Mesenchymal stem cell (in vitro differentiated cells and primary cell): ENCODE data around the gene GARIN5A.

ENCODE experiments used
- DNase-seq: peaks from one replicate; pipeline ENCODE4 v3.0.0-alpha.2; 2013
- H2AFZ ChIP-seq: one replicate; pipeline ENCODE4 v1.6.1; 2013; ENCODE audit warnings: low read depth, mild to moderate bottlenecking, control low read depth, inconsistent platforms, low read length, moderate library complexity
- H2AK5ac ChIP-seq: 2 replicates; pipeline ENCODE4 v1.6.1; 2013; ENCODE audit warnings: low read length, moderate library complexity, mild to moderate bottlenecking, inconsistent platforms; ENCODE audit not compliant: severe bottlenecking
- H2BK120ac ChIP-seq: one replicate; pipeline ENCODE4 v1.6.1; 2013; ENCODE audit warnings: low read depth, mild to moderate bottlenecking, inconsistent platforms, low read length, moderate library complexity
- H2BK12ac ChIP-seq, 2 experiments: one replicate each; pipeline ENCODE4 v1.6.1; 2013; ENCODE audit warnings: inconsistent platforms in 2 of 2, low read length in 2 of 2, mild to moderate bottlenecking in 2 of 2, moderate library complexity in 2 of 2, control low read depth in 1 of 2
- H2BK15ac ChIP-seq: one replicate; pipeline ENCODE4 v1.6.1; 2013; ENCODE audit warnings: mild to moderate bottlenecking, low read depth, inconsistent platforms; ENCODE audit not compliant: poor library complexity, severe bottlenecking
- H2BK5ac ChIP-seq: 2 replicates; pipeline ENCODE4 v1.6.1; 2013; ENCODE audit warnings: low read depth, mild to moderate bottlenecking, low read length, control low read depth, inconsistent platforms; ENCODE audit not compliant: poor library complexity, severe bottlenecking
- H3K14ac ChIP-seq, 2 experiments: one replicate each; pipeline ENCODE4 v1.6.1; 2013; ENCODE audit warnings: inconsistent platforms in 2 of 2, low read length in 2 of 2, control low read depth in 1 of 2, mild to moderate bottlenecking in 1 of 2, moderate library complexity in 1 of 2
- H3K18ac ChIP-seq, 2 experiments: one replicate each; pipeline ENCODE4 v1.6.1; 2013; ENCODE audit warnings: inconsistent platforms in 2 of 2, low read length in 2 of 2, control low read depth in 1 of 2, low read depth in 1 of 2, mild to moderate bottlenecking in 1 of 2
- H3K23ac ChIP-seq, 2 experiments: one replicate each; pipeline ENCODE4 v1.6.1; 2013; ENCODE audit warnings: inconsistent platforms in 2 of 2, low read length in 2 of 2, mild to moderate bottlenecking in 2 of 2, moderate library complexity in 2 of 2, control low read depth in 1 of 2
- H3K27ac ChIP-seq: 2 replicates; pipeline ENCODE4 v1.5.1; 2013; ENCODE audit warnings: mild to moderate bottlenecking, moderate library complexity, low read length, control low read depth, inconsistent platforms; ENCODE audit not compliant: poor library complexity, severe bottlenecking
- H3K27me3 ChIP-seq, 2 experiments: 2 replicates each; pipeline versions ENCODE4 v1.6.1 to v1.7.0; 2013; ENCODE audit warnings: low read length in 2 of 2, mild to moderate bottlenecking in 2 of 2, moderate library complexity in 2 of 2, control low read depth in 1 of 2, inconsistent platforms in 1 of 2; ENCODE audit not compliant: control insufficient read depth in 1 of 2, insufficient read depth in 1 of 2
- H3K36me3 ChIP-seq, 2 experiments: 2 replicates each; pipeline versions ENCODE4 v1.6.1 to v1.7.0; 2013; ENCODE audit warnings: low read length in 2 of 2, control low read depth in 1 of 2, inconsistent platforms in 1 of 2, low read depth in 1 of 2, mild to moderate bottlenecking in 1 of 2; ENCODE audit not compliant: insufficient read depth in 2 of 2, control insufficient read depth in 1 of 2
- H3K4ac ChIP-seq, 2 experiments: one replicate each; pipeline ENCODE4 v1.6.1; 2013; ENCODE audit warnings: inconsistent platforms in 2 of 2, low read length in 2 of 2, mild to moderate bottlenecking in 2 of 2, moderate library complexity in 2 of 2, control low read depth in 1 of 2, low read depth in 1 of 2
- H3K4me1 ChIP-seq: 2 replicates; pipeline ENCODE4 v1.6.1; 2013; ENCODE audit warnings: low read depth, low read length, control low read depth; ENCODE audit not compliant: control insufficient read depth, insufficient read depth
- H3K4me2 ChIP-seq: 2 replicates; pipeline ENCODE4 v1.6.1; 2013; ENCODE audit warnings: low read length, mild to moderate bottlenecking, inconsistent platforms; ENCODE audit not compliant: poor library complexity, severe bottlenecking
- H3K4me3 ChIP-seq, 2 experiments: 2 replicates each; pipeline versions ENCODE4 v1.5.1 to v1.7.0; 2013; ENCODE audit warnings: low read length in 2 of 2, mild to moderate bottlenecking in 2 of 2, control low read depth in 1 of 2, low read depth in 1 of 2; ENCODE audit not compliant: insufficient read depth in 1 of 2
- H3K79me1 ChIP-seq: replicated peaks from 2 replicates; pipeline ENCODE4 v1.6.1; 2013; ENCODE audit warnings: mild to moderate bottlenecking, control low read depth, low read length, inconsistent platforms; ENCODE audit not compliant: poor library complexity, severe bottlenecking
- H3K9ac ChIP-seq: 2 replicates; pipeline ENCODE4 v1.7.0; 2013; ENCODE audit warnings: mild to moderate bottlenecking, low read length, moderate library complexity
- H3K9me3 ChIP-seq: 2 replicates; pipeline ENCODE4 v1.7.0; 2013; ENCODE audit warnings: mild to moderate bottlenecking, low read length; ENCODE audit not compliant: control insufficient read depth
- H4K8ac ChIP-seq: one replicate; pipeline ENCODE4 v1.6.1; 2013; ENCODE audit warnings: inconsistent platforms, mild to moderate bottlenecking, low read length, moderate library complexity
- H4K91ac ChIP-seq: one replicate; pipeline ENCODE4 v1.6.1; 2013; ENCODE audit warnings: mild to moderate bottlenecking, low read length, inconsistent platforms
- WGBS: methylation state at CpG from one replicate; pipeline ENCODE4 v1.1.7; 2013; ENCODE audit warnings: mixed read lengths; 5-methylcytosine and 5-hydroxymethylcytosine counted together

GARIN5A gene

GRCh38 chr19:50466706-50467039 lies 10.0 kb downstream of the GARIN5A start:
- Histone ChIP-seq H4K8ac (no peak overlapping the region), H2AK5ac (no peak overlapping the region), H2AFZ (no peak overlapping the region), H3K27me3 (peaks cover 0 to 46% of the 10 kb centered on the region in 2 experiments), H3K79me1 (no peaks in the 10 kb centered on the region), H3K9ac (no peak overlapping the region), H2BK120ac (no peak overlapping the region), H3K14ac (no peak overlapping the region), H2BK15ac (no peak overlapping the region), H3K4me1 (no peaks in the 10 kb centered on the region), H4K91ac (no peak overlapping the region), H3K27ac (no peak overlapping the region), H3K4me3 (no peak overlapping the region), H3K4me2 (no peak overlapping the region), H2BK5ac (no peak overlapping the region), H2BK12ac (no peak overlapping the region), H3K18ac (no peak overlapping the region), H3K23ac (no peak overlapping the region), H3K36me3 (peaks cover 0 to 4% of the 10 kb centered on the region in 2 experiments), H3K9me3 (no peaks in the 10 kb centered on the region), H3K4ac (no peak overlapping the region)
- no peak for DNase-seq
- 86% methylated on average over 11 of the region's 11 CpGs for WGBS

- Histone ChIP-seq H2BK12ac (no peak overlapping the region), H3K4me1 (no peaks in the 10 kb centered on the region), H3K4me2 (no peak overlapping the region), H3K27me3 (peaks cover 0 to 49% of the 10 kb centered on the region in 2 experiments), H3K9me3 (no peaks in the 10 kb centered on the region), H2AFZ (no peak overlapping the region), H3K36me3 (peaks cover 0 to 4% of the 10 kb centered on the region in 2 experiments), H4K8ac (no peak overlapping the region), H3K4me3 (peak overlapping the region in 1 of 2 experiments; percentile 41), H3K14ac (no peak overlapping the region), H3K23ac (no peak overlapping the region), H3K79me1 (no peaks in the 10 kb centered on the region), H2BK15ac (no peak overlapping the region), H4K91ac (no peak overlapping the region), H2BK5ac (no peak overlapping the region), H3K9ac (no peak overlapping the region), H3K4ac (no peak overlapping the region), H3K27ac (no peak overlapping the region), H2BK120ac (no peak overlapping the region), H3K18ac (no peak overlapping the region), H2AK5ac (no peak overlapping the region)
- peak; percentile 14 for DNase-seq
- WGBS = 57% methylated on average over 29 of the region's 29 CpGs
Measured at GRCh38 chr19:50465986-50466705, 10.5 kb downstream of the GARIN5A start.

- Histone ChIP-seq H3K79me1 (no peaks in the 10 kb centered on the region), H3K4me1 (peaks cover 6% of the 10 kb centered on the region), H2BK120ac (no peak overlapping the region), H3K4me2 (no peak overlapping the region), H4K8ac (no peak overlapping the region), H3K14ac (no peak overlapping the region), H3K36me3 (peaks cover 0 to 4% of the 10 kb centered on the region in 2 experiments), H2AK5ac (no peak overlapping the region), H4K91ac (no peak overlapping the region), H3K4me3 (no peak overlapping the region), H2BK12ac (no peak overlapping the region), H3K9me3 (no peaks in the 10 kb centered on the region), H3K18ac (no peak overlapping the region), H2BK15ac (no peak overlapping the region), H3K9ac (no peak overlapping the region), H3K27me3 (peaks cover 0 to 49% of the 10 kb centered on the region in 2 experiments), H3K4ac (no peak overlapping the region), H2BK5ac (no peak overlapping the region), H2AFZ (no peak overlapping the region), H3K23ac (no peak overlapping the region), H3K27ac (no peak overlapping the region)
- 92% methylated on average over 13 of the region's 13 CpGs for WGBS
- no peak for DNase-seq
Measured at GRCh38 chr19:50465000-50465399, 11.6 kb downstream of the GARIN5A start.

- H2BK12ac ChIP-seq = no peak overlapping the region
- no peak overlapping the region for H2BK120ac ChIP-seq
- no peak overlapping the region for H3K23ac ChIP-seq
- DNase-seq = no peak
- peaks cover 0 to 4% of the 10 kb centered on the region in 2 experiments for H3K36me3 ChIP-seq
- H3K4me3 ChIP-seq = no peak overlapping the region
- no peak overlapping the region for H3K18ac ChIP-seq
- H3K4me1 ChIP-seq = peaks cover 10% of the 10 kb centered on the region
- H3K14ac ChIP-seq = no peak overlapping the region
- H2AK5ac ChIP-seq = no peak overlapping the region
- no peak overlapping the region for H3K4ac ChIP-seq
- no peak overlapping the region for H4K8ac ChIP-seq
- H4K91ac ChIP-seq = no peak overlapping the region
- H3K9ac ChIP-seq = no peak overlapping the region
- H3K9me3 ChIP-seq = no peaks in the 10 kb centered on the region
- H3K27ac ChIP-seq = no peak overlapping the region
- H2BK5ac ChIP-seq = no peak overlapping the region
- 77% methylated on average over 19 of the region's 19 CpGs for WGBS
- no peak overlapping the region for H3K4me2 ChIP-seq
- no peak overlapping the region for H2BK15ac ChIP-seq
- H3K27me3 ChIP-seq = peaks cover 0 to 49% of the 10 kb centered on the region in 2 experiments
- H2AFZ ChIP-seq = no peak overlapping the region
- no peaks in the 10 kb centered on the region for H3K79me1 ChIP-seq
Measured at GRCh38 chr19:50464348-50464747, 12.3 kb downstream of the GARIN5A start.
